Endothelial cell of umbilical vein (primary cell): Measurements from ENCODE around the gene TRIML1. TPM values are rescaled to one million over a fixed set of nuclear protein-coding genes. Genes with fewer than 3 reads are reported as not detected.

Experiments used
- BruUV-seq: library from RNA; stranded (reverse); fragments of 400-500 nt; replicated peaks from 2 replicates; lab custom pipeline; 2021; lab: Mats Ljungman, UMichigan
- CTCF ChIA-PET: fragments of 300-600, 350-600 bp; sonication (Branson Sonifier 250); formaldehyde crosslinking; loops from one replicate; lab custom pipeline; 2021; ENCODE audit warnings: antibody characterized with exemption, inconsistent platforms; lab: Charles Lee
- POLR2A ChIA-PET: fragments of 300-600, 350-600 bp; sonication (Branson Sonifier 250); formaldehyde crosslinking; loops from one replicate; lab custom pipeline; 2021; ENCODE audit warnings: antibody characterized with exemption, inconsistent platforms; lab: Charles Lee
- DNase-seq: peaks from one replicate; pipeline ENCODE4 v3.0.0-alpha.2; 2011; ENCODE audit warnings: low read depth, low spot score
- FAIRE-seq: peaks from 2 replicates; lab custom pipeline; 2011; peaks lifted over from hg19 to GRCh38; lab: Jason Lieb, UNC
- H2AFZ ChIP-seq: 2 replicates; pipeline ENCODE4 v1.6.0; 2012; ENCODE audit warnings: low read depth, low read length, control low read depth, inconsistent platforms
- H3K27ac ChIP-seq: 2 replicates; pipeline ENCODE4 v1.5.1; 2011; ENCODE audit warnings: low read depth, mild to moderate bottlenecking, control low read depth, low read length, moderate library complexity; ENCODE audit not compliant: insufficient read depth
- H3K27me3 ChIP-seq, 2 experiments: 2 replicates each; pipeline versions ENCODE4 v1.6.0 to v1.6.1; 2011; ENCODE audit warnings: low read length in 2 of 2, mixed read lengths in 1 of 2; ENCODE audit not compliant: control insufficient read depth in 2 of 2, insufficient read depth in 2 of 2
- H3K36me3 ChIP-seq, 2 experiments: 2 replicates in 1 of 2; 3 replicates in 1 of 2; pipeline ENCODE4 v1.5.1; 2011; ENCODE audit warnings: low read length in 2 of 2, mild to moderate bottlenecking in 1 of 2, moderate library complexity in 1 of 2; ENCODE audit not compliant: control insufficient read depth in 2 of 2, insufficient read depth in 2 of 2; ENCODE audit errors: extremely low read depth in 1 of 2
- H3K4me1 ChIP-seq: 3 replicates; pipeline ENCODE4 v1.5.1; 2011; ENCODE audit warnings: mild to moderate bottlenecking, low read length; ENCODE audit not compliant: control insufficient read depth, insufficient read depth; ENCODE audit errors: extremely low read depth
- H3K4me2 ChIP-seq: 2 replicates; pipeline ENCODE4 v1.6.1; 2011; ENCODE audit warnings: low read length, control low read depth, mixed read lengths; ENCODE audit not compliant: insufficient read depth
- H3K4me3 ChIP-seq, 3 experiments: fragments of 200-600 bp in 1 of 3; sonication (generic), shearing (Covaris generic) in 1 of 3; replicated peaks in 1 of 3; 2 replicates each; pipeline ENCODE4 v1.5.1; 2011 to 2016; ENCODE audit warnings: control low read depth in 3 of 3, low read length in 3 of 3, mild to moderate bottlenecking in 2 of 3, inconsistent platforms in 1 of 3, low read depth in 1 of 3, moderate library complexity in 1 of 3; ENCODE audit not compliant: insufficient read depth in 1 of 3
- H3K79me2 ChIP-seq: 2 replicates; pipeline ENCODE4 v1.6.0; 2012; ENCODE audit warnings: low read length, inconsistent platforms; ENCODE audit not compliant: control insufficient read depth, insufficient read depth
- H3K9ac ChIP-seq: replicated peaks from 2 replicates; pipeline ENCODE3; 2011; ENCODE audit warnings: low read length, control low read depth; ENCODE audit not compliant: insufficient read depth; ENCODE audit errors: extremely low read depth
- H3K9me1 ChIP-seq: replicated peaks from 3 replicates; pipeline ENCODE4 v1.6.0; 2011; ENCODE audit warnings: mild to moderate bottlenecking, low read length; ENCODE audit not compliant: control insufficient read depth, insufficient read depth; ENCODE audit errors: extremely low read depth
- H3K9me3 ChIP-seq: replicated peaks from 2 replicates; pipeline ENCODE4 v1.5.1; 2012; ENCODE audit warnings: low read length, inconsistent platforms; ENCODE audit not compliant: control insufficient read depth, insufficient read depth
- H4K20me1 ChIP-seq: replicated peaks from 2 replicates; pipeline ENCODE3; 2011; ENCODE audit warnings: mild to moderate bottlenecking, low read length; ENCODE audit not compliant: control insufficient read depth, insufficient read depth; ENCODE audit errors: extremely low read depth
- EZH2 ChIP-seq: IDR thresholded peaks from 2 replicates; pipeline ENCODE4 v1.6.1; 2012; ENCODE audit warnings: borderline replicate concordance, low read depth, mild to moderate bottlenecking, moderate library complexity, low read length, inconsistent platforms; ENCODE audit not compliant: severe bottlenecking
- FOS ChIP-seq: IDR thresholded peaks from 2 replicates; pipeline ENCODE4 v1.6.1; 2011; ENCODE audit warnings: mild to moderate bottlenecking, low read length, moderate library complexity, borderline replicate concordance; ENCODE audit not compliant: insufficient read depth
- GATA2 ChIP-seq: IDR thresholded peaks from 2 replicates; pipeline ENCODE4 v1.7.0; 2011; ENCODE audit warnings: low read depth, mild to moderate bottlenecking, moderate library complexity, mixed read lengths, low read length; ENCODE audit not compliant: insufficient read length, insufficient read depth
- JUN ChIP-seq: IDR thresholded peaks from 2 replicates; pipeline ENCODE4 v1.6.1; 2011; ENCODE audit warnings: borderline replicate concordance, low read depth; ENCODE audit not compliant: insufficient read length, insufficient read depth
- MYC ChIP-seq: IDR thresholded peaks from one replicate; pipeline ENCODE4 v1.6.1; 2011; ENCODE audit warnings: mild to moderate bottlenecking, low read depth, low read length
- POLR2A ChIP-seq: IDR thresholded peaks from 2 replicates; pipeline ENCODE4 v1.6.1; 2012; ENCODE audit warnings: low read depth, mild to moderate bottlenecking, control low read depth, low read length
- POLR2AphosphoS5 ChIP-seq: IDR thresholded peaks from 2 replicates; pipeline ENCODE4 v1.6.1; 2012; ENCODE audit warnings: low read depth, mild to moderate bottlenecking, control low read depth, low read length, moderate library complexity; ENCODE audit not compliant: insufficient read depth
- dilution Hi-C: fragments of 300-500 bp; cut with MboI; formaldehyde crosslinking; loops from one replicate; pipeline ENCODE4 v1.15.0; 2019; ENCODE audit warnings: low sequenced_read_pairs; ENCODE audit not compliant: extremely low pct_ligation_motif_present
- intact Hi-C: fragments of 100-400 bp; cut with micrococcal nuclease; formaldehyde crosslinking; loops from one replicate; pipeline ENCODE4 v1.10.0; 2022
- polyA plus RNA-seq, 4 experiments: library from polyadenylated mRNA; depleted of rRNA in 3 of 4; stranded (reverse) in 3 of 4; unstranded in 1 of 4; fragments of >200 nt; gene quantifications; 2 replicates each; pipeline versions ENCODE4 v1.2.1 to v1.2.3, GENCODE V29; 2011 to 2012; ENCODE audit warnings: missing spikeins in 1 of 4
- total RNA-seq: library from RNA; stranded (reverse); gene quantifications from 2 replicates; pipeline ENCODE4 v1.2.3, GENCODE V29; 2021
- TF ChIP-seq, protein P1 (sequence below): IDR thresholded peaks from 2 replicates; pipeline ENCODE4 v1.6.1; 2011; ENCODE audit not compliant: insufficient read depth, insufficient read length
- TF ChIP-seq, protein P2 (sequence below), 2 donors: IDR thresholded peaks; 1 replicate in 1 of 2; 2 replicates in 1 of 2; pipeline ENCODE4 v1.5.1; 2011; ENCODE audit warnings: low read length in 2 of 2, mild to moderate bottlenecking in 2 of 2, moderate library complexity in 2 of 2, control low read depth in 1 of 2, inconsistent platforms in 1 of 2, low read depth in 1 of 2; ENCODE audit not compliant: insufficient read depth in 1 of 2; ENCODE audit errors: extremely low read depth in 1 of 2

Gene TRIML1
- total and polyA plus RNA-seq, 2 donors (not counting 3 experiments of a cell fraction or from before 2014, with no cell fraction given): not detected

DNA sequence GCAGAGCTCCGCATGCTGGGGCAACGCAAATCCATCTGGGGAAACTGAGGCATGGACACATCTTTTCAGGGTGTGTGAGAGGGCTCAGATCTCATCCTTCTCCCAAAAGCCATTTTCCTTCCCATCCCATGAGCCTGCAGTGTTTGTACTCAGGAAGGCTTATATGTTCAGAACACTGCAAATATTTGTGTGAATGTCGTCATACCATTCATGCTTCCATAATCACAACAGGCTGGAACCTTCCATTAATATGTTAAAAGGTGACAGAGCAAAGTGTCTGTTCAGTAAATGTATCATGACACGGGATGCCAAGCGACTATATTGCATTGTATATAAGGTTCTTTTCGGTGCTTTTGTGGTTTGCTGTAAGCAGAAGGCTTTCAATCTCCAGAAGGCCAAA is 8.5 kb downstream of the TRIML1 start:
- no TSS peak for BruUV-seq
- no peak overlapping the region for H3K27ac ChIP-seq
- H3K79me2 ChIP-seq: no peaks in the 10 kb centered on the region
- DNase-seq (no peak), FAIRE-seq (no peak)
- H3K9ac ChIP-seq: no peak overlapping the region
- TF ChIP-seq, protein P1, sequence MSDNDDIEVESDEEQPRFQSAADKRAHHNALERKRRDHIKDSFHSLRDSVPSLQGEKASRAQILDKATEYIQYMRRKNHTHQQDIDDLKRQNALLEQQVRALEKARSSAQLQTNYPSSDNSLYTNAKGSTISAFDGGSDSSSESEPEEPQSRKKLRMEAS: no peak
- TF ChIP-seq GATA2: no peak
- TF ChIP-seq, protein P2, sequence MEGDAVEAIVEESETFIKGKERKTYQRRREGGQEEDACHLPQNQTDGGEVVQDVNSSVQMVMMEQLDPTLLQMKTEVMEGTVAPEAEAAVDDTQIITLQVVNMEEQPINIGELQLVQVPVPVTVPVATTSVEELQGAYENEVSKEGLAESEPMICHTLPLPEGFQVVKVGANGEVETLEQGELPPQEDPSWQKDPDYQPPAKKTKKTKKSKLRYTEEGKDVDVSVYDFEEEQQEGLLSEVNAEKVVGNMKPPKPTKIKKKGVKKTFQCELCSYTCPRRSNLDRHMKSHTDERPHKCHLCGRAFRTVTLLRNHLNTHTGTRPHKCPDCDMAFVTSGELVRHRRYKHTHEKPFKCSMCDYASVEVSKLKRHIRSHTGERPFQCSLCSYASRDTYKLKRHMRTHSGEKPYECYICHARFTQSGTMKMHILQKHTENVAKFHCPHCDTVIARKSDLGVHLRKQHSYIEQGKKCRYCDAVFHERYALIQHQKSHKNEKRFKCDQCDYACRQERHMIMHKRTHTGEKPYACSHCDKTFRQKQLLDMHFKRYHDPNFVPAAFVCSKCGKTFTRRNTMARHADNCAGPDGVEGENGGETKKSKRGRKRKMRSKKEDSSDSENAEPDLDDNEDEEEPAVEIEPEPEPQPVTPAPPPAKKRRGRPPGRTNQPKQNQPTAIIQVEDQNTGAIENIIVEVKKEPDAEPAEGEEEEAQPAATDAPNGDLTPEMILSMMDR (IDR thresholded peaks at IDR 0.05; ENCODE audit: extremely low read depth in 1 of 2, insufficient read depth in 1 of 2, low read depth in 1 of 2, low read length in 2 of 2): no peak
- TF ChIP-seq FOS: no peak
- no peak for TF ChIP-seq EZH2
- no peak for TF ChIP-seq POLR2A
- TF ChIP-seq MYC: no peak
- TF ChIP-seq POLR2AphosphoS5: no peak
- TF ChIP-seq JUN: no peak
- intact Hi-C loops: no loop called here
- no peaks in the 10 kb centered on the region for H3K4me1 ChIP-seq
- no peak overlapping the region for H3K4me3 ChIP-seq
- ChIA-PET POLR2A (no interaction called here), CTCF (no interaction called here)
- no peaks in the 10 kb centered on the region for H3K36me3 ChIP-seq
- H3K9me1 ChIP-seq: no peaks in the 10 kb centered on the region
- no peak overlapping the region for H2AFZ ChIP-seq
- H3K9me3 ChIP-seq: peaks cover 3% of the 10 kb centered on the region
- no peaks in the 10 kb centered on the region for H3K27me3 ChIP-seq
- no peaks in the 10 kb centered on the region for H4K20me1 ChIP-seq
- no peak overlapping the region for H3K4me2 ChIP-seq
- dilution Hi-C loops: no loop called here
